Measurements from ENCODE around the gene VWA5B2.

Gene VWA5B2

DNA sequence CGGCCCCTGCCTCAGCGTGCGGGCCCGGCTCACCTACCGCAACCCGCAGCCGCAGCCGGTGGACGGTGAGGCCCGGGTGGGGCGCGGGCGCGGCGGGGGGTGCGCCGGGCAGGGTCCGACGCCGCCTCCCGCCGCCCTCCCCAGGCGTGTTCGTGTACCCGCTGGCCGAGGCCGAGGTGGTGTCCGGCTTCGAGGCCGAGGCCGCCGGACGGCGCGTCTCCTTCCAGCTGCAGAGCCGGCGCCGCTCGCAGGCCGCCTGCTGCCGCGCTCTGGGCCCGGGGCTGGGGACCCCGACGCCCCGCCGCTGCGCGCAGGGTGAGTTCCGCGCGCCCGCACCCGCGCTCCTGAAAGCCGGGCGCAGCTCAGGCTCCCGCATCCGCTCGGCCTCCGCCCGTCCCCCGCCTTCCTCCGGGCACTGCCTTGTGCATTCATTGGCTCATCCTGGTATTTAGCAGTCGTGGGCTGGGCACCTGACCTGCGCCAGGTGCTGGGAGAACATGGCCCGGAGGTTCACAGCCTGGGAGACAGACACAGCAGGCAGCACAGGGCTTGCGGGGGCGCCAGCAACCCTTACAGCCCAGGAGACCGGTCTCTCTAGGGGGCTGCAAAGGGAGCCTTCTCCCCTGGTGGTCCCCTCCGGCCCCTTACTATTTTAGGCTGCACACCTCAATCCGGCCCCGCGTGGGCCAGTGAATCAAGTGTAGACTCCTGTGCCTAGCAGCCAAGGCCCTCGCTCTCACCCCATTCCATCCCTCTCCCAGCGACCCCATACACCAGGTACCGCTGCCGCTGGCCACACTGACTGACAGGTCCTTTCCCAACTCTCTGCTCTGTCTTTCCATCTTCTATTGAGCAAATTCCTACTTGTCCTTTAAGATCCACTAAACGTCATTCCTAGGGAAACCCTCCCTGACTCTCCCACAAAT is 1.5 kb downstream of the VWA5B2 start:
- no peak for FAIRE-seq

DNA sequence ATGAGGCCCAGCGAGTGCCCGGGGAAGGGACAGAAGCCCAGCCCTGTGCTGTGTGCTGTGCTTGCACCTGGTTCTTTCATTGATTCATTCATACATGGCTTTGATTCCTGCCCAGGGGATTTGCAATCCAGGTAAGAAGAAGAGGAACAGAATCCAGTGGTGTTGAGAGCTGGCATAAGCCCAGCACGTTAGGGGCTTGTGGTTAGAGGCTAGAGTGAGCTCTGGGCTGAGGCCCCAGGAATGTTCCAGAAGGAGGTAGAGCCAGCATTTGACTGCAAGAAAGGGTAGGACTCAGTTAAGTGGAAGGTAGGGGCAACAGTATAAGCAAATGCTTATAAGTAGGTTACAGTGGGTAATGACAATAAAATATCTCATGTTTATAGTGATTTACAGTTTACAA is 2.3 kb downstream of the VWA5B2 start:
- DNase-seq (ENCODE audit: insufficient read length, low spot score) (no peak), FAIRE-seq (no peak)
- TF ChIP-seq, protein P1, sequence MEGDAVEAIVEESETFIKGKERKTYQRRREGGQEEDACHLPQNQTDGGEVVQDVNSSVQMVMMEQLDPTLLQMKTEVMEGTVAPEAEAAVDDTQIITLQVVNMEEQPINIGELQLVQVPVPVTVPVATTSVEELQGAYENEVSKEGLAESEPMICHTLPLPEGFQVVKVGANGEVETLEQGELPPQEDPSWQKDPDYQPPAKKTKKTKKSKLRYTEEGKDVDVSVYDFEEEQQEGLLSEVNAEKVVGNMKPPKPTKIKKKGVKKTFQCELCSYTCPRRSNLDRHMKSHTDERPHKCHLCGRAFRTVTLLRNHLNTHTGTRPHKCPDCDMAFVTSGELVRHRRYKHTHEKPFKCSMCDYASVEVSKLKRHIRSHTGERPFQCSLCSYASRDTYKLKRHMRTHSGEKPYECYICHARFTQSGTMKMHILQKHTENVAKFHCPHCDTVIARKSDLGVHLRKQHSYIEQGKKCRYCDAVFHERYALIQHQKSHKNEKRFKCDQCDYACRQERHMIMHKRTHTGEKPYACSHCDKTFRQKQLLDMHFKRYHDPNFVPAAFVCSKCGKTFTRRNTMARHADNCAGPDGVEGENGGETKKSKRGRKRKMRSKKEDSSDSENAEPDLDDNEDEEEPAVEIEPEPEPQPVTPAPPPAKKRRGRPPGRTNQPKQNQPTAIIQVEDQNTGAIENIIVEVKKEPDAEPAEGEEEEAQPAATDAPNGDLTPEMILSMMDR (IDR thresholded peaks at IDR 0.05; ENCODE audit: insufficient read depth, missing control alignments), result no peak

More for the DNA sequence above, 1.5 kb downstream of the VWA5B2 start:
- no peak for DNase-seq (ENCODE audit: insufficient read length, low spot score)
- TF ChIP-seq, protein P1 (IDR thresholded peaks at IDR 0.05; ENCODE audit: insufficient read depth, missing control alignments), result no peak

DNA sequence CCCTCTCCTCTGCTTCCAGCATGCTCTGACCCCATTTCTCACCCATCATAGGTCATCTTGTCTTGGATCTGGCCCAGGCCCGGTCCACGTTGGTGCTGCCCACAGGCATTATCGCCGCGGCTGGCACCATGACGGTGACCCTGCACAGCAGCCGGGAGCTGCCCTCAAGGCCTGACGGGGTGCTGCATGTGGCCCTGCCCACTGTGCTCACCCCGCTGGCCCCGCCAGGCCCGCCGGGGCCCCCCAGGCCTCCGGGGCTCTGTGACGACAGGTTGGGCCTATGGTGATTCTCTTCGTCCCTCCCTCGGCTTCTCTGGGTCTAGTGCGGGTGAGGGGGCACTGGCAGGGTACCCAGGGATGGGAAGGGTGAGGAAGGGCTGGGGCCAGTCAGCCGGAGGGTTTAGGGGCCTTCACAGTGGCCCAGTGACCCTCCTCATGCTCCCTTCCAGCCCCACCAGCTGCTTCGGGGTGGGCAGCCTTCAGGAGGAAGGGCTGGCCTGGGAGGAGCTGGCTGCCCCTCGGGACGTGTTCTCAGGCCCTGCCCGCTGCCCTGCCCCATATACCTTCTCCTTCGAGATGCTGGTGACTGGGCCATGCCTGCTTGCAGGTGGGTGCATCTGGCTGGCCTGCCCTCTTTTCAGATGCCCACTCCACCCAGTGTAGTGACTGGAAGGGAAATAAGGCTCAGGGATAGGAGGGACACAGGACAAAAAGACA is 3.9 kb downstream of the VWA5B2 start:
- TF ChIP-seq, protein P1 (IDR thresholded peaks at IDR 0.05; ENCODE audit: insufficient read depth, missing control alignments), result no peak
- DNase-seq (ENCODE audit: insufficient read length, low spot score) (no peak), FAIRE-seq (no peak)

GRCh38 chr3:184234224-184234623 is 4.8 kb downstream of the VWA5B2 start:
- TF ChIP-seq, protein P1 (IDR thresholded peaks at IDR 0.05; ENCODE audit: insufficient read depth, missing control alignments), result no peak
- DNase-seq (ENCODE audit: insufficient read length, low spot score), result no peak
- no peak for FAIRE-seq

DNA sequence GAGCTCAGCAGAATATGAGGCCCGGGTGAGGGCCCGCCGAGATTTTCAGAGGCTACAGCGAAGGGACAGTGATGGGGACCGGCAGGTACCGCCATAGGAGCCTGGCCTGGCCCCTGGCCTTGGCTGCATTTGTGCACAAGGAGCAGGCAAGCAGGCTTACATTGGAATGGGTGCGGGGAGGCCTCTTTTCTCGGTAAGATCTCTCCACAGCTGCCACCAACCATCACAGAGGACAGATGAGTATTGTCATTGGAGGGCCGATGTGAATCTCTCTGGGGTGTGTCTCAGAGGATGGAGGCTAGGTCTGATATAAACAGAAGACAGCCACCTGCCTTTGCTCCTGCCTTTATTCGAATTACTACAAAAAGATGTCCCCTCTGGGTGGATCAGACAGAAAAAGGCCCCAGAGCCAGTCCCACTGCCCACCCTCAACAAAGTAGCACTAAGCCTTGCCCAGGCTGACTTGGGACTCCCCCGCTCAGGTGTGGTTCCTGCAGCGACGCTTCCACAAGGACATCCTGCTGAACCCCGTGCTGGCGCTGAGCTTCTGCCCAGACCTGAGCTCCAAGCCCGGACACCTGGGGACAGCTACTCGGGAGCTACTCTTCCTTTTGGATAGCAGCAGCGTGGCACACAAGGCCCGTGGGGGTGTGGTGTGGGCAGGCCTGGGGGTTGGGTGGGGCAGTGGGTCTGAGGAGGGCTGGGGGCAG is 5.4 kb downstream of the VWA5B2 start:
- DNase-seq (ENCODE audit: insufficient read length, low spot score) (peak; percentile 11), FAIRE-seq (no peak)
- TF ChIP-seq, protein P1 (IDR thresholded peaks at IDR 0.05; ENCODE audit: insufficient read depth, missing control alignments), result no peak

- DNase-seq (ENCODE audit: insufficient read length, low spot score) (peak; percentile 18), FAIRE-seq (no peak)
- TF ChIP-seq, protein P1 (IDR thresholded peaks at IDR 0.05; ENCODE audit: insufficient read depth, missing control alignments), result no peak
Observed at GRCh38 chr3:184235381-184236032, 6.1 kb downstream of the VWA5B2 start.
